ENCODE results near the gene CPNE4.
"Not testable (repeated sequence)": the region's sequence is repeated elsewhere in the genome, so short reads cannot be mapped to it uniquely, and the experiment has no call there.

The CPNE4 gene

GRCh38 chr3:131957511-131957910 is 77.3 kb downstream of the CPNE4 start:
- DNase-seq = no peak

GRCh38 chr3:131948806-131949205 is 86.0 kb downstream of the CPNE4 start:
- no peak for DNase-seq

- no peak for DNase-seq
These were observed 90.1 kb downstream of the CPNE4 start for GRCh38 chr3:131944676-131945075.

GRCh38 chr3:131933665-131934064 is 101.1 kb downstream of the CPNE4 start:
- no peak for DNase-seq

DNA sequence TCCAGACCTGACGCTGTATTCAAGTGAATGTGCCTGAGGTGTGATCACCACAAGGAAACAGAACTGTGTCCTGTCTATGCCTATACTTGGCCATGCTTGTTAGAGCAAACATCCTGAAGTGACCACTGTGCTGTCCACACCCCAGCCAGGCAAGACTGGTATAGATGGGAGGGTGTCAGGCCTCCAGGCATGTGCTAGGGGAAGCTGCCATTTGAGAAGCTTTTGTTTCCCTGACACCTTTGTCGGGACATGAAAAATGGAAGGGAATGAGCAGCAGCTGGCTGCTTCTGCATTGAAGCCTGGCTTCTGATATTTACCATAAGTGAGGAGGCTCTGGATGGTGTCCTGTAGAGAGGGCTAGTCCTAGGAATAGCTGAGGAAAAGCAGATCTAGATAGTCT is 106.2 kb downstream of the CPNE4 start:
- no peak for DNase-seq

GRCh38 chr3:131925571-131925970 is 109.2 kb downstream of the CPNE4 start:
- no peak for DNase-seq

DNA sequence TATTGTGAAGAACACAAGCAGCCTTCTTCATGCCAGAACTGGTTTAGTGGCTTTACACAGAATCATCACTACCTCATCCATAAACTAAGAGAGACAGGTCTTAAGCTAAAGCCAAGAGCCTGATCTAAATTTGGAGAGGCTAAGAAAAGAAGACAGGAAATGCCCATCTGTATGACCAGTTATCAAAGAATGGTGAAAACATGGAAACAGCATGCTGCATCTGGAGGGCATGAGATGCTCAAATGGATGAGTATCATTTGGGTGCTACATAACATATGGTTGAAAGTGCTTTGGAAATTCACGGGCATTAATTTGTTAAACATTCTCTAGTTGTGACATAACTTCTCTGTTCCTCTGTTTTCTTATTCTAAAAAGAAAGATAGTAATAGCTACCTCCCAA is 112.5 kb downstream of the CPNE4 start:
- no peak for DNase-seq

DNA sequence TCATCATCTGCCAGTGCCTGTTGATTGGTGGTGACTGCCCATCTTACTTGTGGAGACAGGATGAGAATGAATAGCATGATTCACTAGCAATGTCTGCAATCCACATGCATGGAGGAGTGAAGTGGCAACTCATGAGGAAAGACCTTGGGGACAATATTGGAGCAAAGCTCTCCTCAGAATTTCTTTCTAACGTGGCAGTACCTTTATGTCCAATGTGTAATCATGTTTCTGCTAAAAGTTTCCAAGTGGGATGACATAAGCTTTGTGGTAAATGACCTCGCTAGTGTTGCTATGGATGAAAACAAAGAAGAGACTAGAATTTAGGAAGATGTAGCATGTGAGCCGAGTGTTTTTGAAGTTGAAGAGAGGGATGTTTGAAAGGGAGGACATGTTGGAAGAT is 117.8 kb downstream of the CPNE4 start:
- DNase-seq = no peak

DNA sequence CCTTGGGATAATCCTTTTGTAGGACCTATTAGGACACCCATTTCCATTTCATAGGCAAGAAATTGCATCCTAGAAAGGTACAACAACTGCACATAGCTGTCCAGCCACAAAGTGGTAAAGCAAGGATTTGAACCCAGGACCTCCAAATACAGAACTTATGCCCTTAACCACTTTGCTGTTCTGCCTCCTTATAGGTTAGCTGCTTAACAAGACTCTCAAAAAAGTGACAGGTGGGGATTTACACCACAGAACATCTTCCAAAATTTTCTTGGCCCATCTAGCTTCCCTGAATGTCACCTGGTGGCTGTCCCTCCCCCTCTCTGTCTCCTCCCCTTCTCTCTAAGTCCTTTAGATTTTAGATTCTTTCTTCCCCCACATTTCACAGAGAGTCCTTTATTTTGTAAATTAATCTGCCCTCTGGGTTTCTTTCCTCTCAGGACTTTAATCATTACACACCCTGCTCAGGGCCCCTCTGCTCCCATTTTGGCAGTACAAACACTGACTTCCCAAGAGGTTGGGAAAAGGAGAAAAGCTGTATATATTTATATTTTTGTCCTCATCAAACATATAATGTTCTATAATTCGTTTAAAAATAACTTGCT is 120.6 kb downstream of the CPNE4 start:
- DNase-seq = no peak

DNA sequence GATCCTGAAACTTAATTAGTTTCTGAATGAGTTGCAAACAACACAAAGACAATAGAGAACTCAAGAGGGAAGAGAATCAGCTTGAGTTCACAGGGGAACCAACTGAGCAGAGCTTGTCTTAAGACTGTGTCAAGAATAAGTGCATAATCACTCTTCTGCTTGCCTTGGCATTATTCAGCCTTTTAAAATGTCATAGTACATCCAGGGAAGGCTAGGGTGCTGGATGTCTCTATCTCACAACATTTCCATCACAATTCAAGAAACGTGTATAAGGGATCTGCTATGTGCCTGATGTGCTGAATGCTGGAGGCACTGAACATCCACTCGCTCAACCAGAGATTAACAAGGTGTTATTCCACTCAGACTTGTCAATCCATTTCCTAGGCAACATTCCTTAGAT is 122.6 kb downstream of the CPNE4 start:
- DNase-seq = no peak

DNA sequence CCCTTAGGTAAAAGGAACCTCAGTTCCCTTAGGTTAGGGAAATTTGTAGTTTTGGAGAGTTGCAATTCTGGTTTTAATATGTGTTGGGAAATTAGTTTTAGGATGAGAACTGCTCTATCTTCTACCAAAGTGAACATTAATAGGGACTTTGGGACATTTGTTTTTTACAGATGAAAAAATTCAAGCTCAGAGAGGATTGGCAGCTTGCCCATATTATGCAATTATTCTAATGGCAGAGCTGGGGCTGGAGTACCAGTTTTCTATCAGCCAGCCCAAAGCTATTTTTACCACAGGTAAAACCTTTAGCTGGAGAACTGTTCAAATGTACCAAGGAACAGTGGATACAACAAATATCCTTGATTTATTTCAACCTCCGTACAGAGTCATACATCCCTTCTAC is 127.0 kb downstream of the CPNE4 start:
- no peak for DNase-seq

DNA sequence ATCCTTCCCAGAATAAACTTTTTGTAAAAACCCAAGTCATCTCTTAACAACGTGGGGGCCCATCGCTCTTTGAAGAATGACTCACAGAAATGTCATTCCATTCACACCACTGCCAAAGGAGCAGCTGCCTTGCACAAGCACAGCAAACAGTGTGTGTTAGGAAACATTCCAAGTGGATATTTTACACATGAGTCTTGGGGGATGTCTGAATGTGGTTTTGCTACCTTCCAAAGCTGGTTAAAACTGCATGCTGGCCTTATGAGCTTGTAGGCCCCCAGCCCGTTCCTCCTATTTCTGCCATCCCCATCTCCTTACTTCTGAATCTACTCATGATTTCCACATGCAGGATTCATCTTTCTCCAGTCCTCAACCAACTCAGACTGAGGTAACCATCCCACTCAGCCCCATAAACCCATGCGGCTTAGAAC is 130.8 kb downstream of the CPNE4 start:
- no peak for DNase-seq

DNA sequence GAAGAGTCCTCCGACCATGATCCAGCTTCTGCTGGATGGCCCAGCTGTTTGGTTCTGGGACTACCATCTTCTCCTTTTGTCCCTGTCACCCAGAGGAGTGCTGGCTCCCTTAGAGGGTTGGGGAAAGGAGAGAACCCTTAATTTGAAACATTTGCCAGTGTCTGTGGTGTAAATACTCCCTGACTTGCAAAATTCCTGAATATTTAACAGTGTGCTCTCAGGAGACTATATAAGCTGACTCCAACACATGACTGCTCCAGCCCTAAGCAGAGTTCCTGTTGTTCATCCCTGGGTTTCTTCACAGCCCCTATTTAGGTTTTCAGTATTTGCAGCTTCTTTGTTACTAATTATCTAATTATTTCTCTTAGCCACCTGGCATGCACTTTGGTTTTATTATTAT is 133.1 kb downstream of the CPNE4 start:
- DNase-seq = no peak

- DNase-seq = no peak
These were observed 133.9 kb downstream of the CPNE4 start for GRCh38 chr3:131900891-131901290.

DNA sequence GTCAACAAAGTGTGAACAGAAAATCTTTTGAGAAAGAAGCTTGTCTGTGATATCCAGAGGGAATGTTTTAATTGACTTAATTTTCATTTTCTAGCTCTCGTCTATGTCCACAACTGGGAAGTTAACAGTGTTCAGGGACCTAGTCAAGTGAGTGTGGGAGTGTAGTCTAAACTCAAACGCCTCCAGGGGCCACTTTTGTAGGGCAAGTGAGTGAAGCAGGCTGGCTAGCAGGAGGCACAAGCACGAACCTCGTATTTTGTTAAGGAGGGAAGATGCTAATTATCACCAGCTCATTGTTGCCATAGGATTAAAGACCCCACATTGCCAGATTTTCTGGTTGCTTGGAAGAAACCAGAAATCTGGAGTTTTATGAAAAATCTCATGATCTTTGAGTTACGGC is 135.8 kb downstream of the CPNE4 start:
- DNase-seq = no peak

GRCh38 chr3:131898346-131898745 is 136.5 kb downstream of the CPNE4 start:
- DNase-seq = no peak

DNA sequence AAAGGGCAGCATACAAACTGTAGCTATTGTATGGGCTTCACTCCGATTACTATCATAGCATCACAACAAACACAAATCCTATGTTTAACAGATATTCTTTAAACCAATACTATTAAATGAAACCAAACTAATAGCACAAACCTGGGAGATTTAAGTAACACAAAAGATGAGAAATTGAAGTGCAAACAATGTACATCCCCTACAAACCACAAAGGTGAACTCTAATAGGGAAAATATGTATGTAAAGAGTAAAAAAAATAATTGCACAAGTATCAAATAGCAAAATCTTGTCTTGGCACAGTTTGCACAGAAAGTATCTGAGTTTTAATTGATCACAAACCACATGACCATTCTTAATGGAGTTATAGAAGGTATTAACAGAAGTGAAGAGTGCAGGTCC is 138.5 kb downstream of the CPNE4 start:
- no peak for DNase-seq

GRCh38 chr3:131895766-131896165 is 139.0 kb downstream of the CPNE4 start:
- no peak for DNase-seq

DNA sequence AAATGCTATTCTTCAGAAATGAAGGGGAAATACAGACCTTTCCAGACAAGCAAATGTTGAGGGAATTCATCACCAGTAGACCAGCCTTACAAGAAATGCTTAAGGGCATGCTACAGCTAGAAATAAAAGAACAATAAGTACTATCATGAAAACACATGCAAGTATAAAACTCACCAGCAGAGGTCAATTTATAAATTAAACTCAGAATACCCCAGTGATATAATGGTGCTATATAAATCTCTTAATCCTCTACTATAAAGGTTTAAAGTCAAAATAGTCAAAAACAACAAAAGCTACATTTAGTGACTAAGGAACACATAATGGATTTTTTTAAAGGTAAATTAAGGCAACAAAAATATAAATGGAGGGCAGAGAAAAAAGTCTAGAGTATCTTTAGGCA is 142.5 kb downstream of the CPNE4 start:
- DNase-seq = no peak

- not testable (repeated sequence) for DNase-seq
These were observed 148.9 kb downstream of the CPNE4 start for GRCh38 chr3:131885871-131886270.

GRCh38 chr3:131883711-131884407 is 151.0 kb downstream of the CPNE4 start:
- DNase-seq = no peak

DNA sequence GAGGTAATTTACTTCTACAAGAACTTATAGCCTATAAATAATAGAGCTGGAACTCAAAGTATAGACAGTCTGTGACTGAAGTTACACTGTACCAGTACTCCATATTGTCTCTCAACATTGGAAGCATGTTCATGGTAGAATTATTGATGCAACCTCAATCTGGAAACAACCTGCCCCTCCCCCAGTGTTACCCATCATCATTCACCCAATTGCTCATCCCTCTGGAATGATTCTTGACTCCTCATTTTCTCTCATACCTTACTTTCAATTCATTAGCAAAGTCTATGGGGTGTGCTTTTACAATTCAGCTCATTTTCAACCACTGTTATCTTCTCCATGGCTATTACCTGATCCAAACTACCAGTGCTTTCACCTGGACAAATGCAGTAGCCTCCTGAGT is 151.7 kb downstream of the CPNE4 start:
- DNase-seq = no peak

DNA sequence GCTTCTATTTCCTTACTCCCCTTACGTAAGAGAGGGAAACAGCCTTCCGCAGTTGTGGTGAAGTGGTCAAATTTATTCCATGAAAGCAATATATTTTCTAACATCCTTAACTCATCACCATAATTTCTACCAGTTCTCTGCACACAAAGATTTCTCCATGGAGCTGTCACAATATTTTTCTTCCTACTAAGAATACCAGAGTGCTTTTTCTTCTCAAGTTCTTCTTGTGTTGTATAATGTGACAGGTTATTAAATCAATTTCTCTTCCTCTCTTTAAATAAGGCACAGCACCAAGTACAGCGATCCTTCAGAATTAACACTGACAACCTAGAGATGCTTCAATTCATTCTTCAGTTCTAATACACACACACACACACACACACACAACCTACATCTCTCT is 153.0 kb downstream of the CPNE4 start:
- DNase-seq = no peak

DNA sequence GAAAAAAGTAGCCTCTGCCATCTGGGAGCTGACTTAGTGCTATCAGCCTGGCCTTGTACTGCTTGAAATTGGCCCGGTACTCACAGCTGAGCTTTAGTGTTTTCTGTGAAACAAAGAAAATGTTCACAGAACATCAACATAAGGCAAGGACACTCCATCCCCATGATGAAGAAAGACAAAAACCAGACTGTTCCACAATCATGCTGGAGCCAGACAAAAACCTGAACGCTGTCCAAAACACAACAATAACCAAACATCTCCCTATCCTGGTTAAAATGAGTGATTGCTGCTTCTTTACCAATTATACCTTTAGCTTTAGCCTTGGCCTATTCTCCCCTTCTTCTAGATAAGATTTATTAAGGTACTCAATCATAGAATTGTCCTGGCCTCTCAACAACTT is 153.9 kb downstream of the CPNE4 start:
- DNase-seq = no peak

DNA sequence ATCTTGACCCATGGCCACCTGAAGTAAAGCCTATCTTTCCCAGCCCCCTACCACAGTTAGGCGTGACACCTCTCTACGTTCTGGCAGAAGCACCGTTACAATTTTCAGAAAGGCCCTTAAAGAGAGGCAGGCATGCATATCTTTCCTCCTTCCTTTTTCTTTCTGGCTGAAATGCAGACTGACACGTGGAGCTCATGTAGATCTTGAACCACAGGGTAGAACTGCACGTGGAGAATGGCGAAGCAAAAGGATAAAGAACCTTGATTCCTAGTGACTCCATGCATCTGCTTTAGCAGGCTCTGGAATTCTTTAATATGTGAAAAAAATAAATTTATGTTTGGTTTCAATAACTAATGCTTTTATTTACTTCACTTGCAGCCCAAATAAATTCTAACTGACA is 166.6 kb downstream of the CPNE4 start:
- DNase-seq = no peak

Data from KG1 (cell line).